OCI-LY7 (cell line): ENCODE data around the gene SCN10A. TPM values are rescaled to one million over a fixed set of nuclear protein-coding genes. Genes with fewer than 3 reads are reported as not detected.

Experiments used
- BruUV-seq: library from RNA; stranded (reverse); fragments of 400-500 nt; replicated peaks from 2 replicates; lab custom pipeline; 2021; lab: Mats Ljungman, UMichigan
- CTCF ChIA-PET: fragments of 300-600 bp; sonication (Branson Sonifier 250); formaldehyde crosslinking; loops from one replicate; lab custom pipeline; 2022; ENCODE audit warnings: antibody characterized with exemption; ENCODE audit not compliant: unreplicated experiment; lab: Charles Lee
- POLR2A ChIA-PET: fragments of 300-600 bp; sonication (Branson Sonifier 250); formaldehyde crosslinking; loops from one replicate; lab custom pipeline; 2022; ENCODE audit warnings: antibody characterized with exemption; lab: Charles Lee
- DNase-seq: peaks from one replicate; pipeline ENCODE4 v3.0.0-alpha.2; 2015; ENCODE audit warnings: low spot score
- H2AFZ ChIP-seq: fragments of 200-600 bp; sonication (generic), shearing (Covaris generic); 2 replicates; pipeline ENCODE4 v1.6.1; 2014; ENCODE audit warnings: mild to moderate bottlenecking, antibody characterized with exemption, low read length, moderate library complexity
- H3K27ac ChIP-seq: fragments of 200-600 bp; sonication (generic); 2 replicates; pipeline ENCODE4 v1.5.1; 2014; ENCODE audit warnings: mixed run types, low read depth, mild to moderate bottlenecking, moderate library complexity, low read length, inconsistent platforms; ENCODE audit not compliant: poor library complexity, severe bottlenecking
- H3K36me3 ChIP-seq: fragments of 200-600 bp; sonication (generic); 2 replicates; pipeline ENCODE4 v1.6.1; 2014; ENCODE audit warnings: mild to moderate bottlenecking, antibody characterized with exemption, low read length, moderate library complexity, mixed read lengths; ENCODE audit not compliant: insufficient read depth
- H3K4me1 ChIP-seq: fragments of 200-600 bp; sonication (generic); 2 replicates; pipeline ENCODE4 v1.5.1; 2014; ENCODE audit warnings: mild to moderate bottlenecking, low read length; ENCODE audit not compliant: insufficient read depth, poor library complexity, severe bottlenecking
- H3K4me2 ChIP-seq: fragments of 200-600 bp; sonication (generic); 2 replicates; pipeline ENCODE4 v1.6.1; 2014; ENCODE audit warnings: mild to moderate bottlenecking, low read length
- H3K4me3 ChIP-seq: fragments of 200-600 bp; sonication (generic); 2 replicates; pipeline ENCODE4 v1.5.1; 2014; ENCODE audit warnings: mild to moderate bottlenecking, low read depth, low read length; ENCODE audit not compliant: poor library complexity, severe bottlenecking
- H3K79me2 ChIP-seq: fragments of 200-600 bp; sonication (generic); 2 replicates; pipeline ENCODE4 v1.6.1; 2016; ENCODE audit warnings: low read depth, mild to moderate bottlenecking, low read length, moderate library complexity, mixed read lengths; ENCODE audit not compliant: insufficient read depth
- H3K9me2 ChIP-seq: fragments of 200-600 bp; sonication (generic); 2 replicates; pipeline ENCODE4 v1.6.1; 2016; ENCODE audit warnings: mild to moderate bottlenecking, low read length, mixed read lengths; ENCODE audit not compliant: insufficient read depth
- H3K9me3 ChIP-seq: fragments of 200-600 bp; sonication (generic); 2 replicates; pipeline ENCODE4 v1.6.1; 2014; ENCODE audit warnings: mild to moderate bottlenecking, mixed run types, low read length, mixed read lengths
- H4K20me1 ChIP-seq: fragments of 200-600 bp; sonication (generic); 2 replicates; pipeline ENCODE4 v1.6.1; 2014; ENCODE audit warnings: mild to moderate bottlenecking, antibody characterized with exemption, low read length, moderate library complexity, mixed read lengths; ENCODE audit not compliant: insufficient read depth
- CTCF ChIP-seq: fragments of 200-600 bp; sonication (generic); conservative IDR thresholded peaks from 2 replicates; pipeline ENCODE4 v1.5.1; 2014; ENCODE audit warnings: mild to moderate bottlenecking, antibody characterized with exemption, low read length, moderate library complexity, mixed read lengths
- EZH2phosphoT487 ChIP-seq: fragments of 200-600 bp; sonication (generic); IDR thresholded peaks from 2 replicates; pipeline ENCODE4 v1.6.1; 2018; ENCODE audit warnings: low read depth, borderline replicate concordance, mild to moderate bottlenecking, mixed run types, antibody characterized with exemption, low read length, moderate library complexity, mixed read lengths
- intact Hi-C: fragments of 100-400 bp; cut with micrococcal nuclease; formaldehyde crosslinking; loops from one replicate; pipeline ENCODE4 v1.10.0; 2022; ENCODE audit not compliant: unreplicated experiment
- total RNA-seq, 2 experiments: library from RNA; depleted of rRNA in 1 of 2; stranded (reverse); fragments of >200 nt in 1 of 2; shearing (Covaris generic) in 1 of 2; gene quantifications; 2 replicates each; pipeline ENCODE4 v1.2.3, GENCODE V29; 2014 to 2022

The SCN10A gene
- total RNA-seq, 2 experiments from 2014 or later = not detected

- Histone ChIP-seq H3K79me2 (no peaks in the 10 kb centered on the region), H4K20me1 (no peaks in the 10 kb centered on the region), H3K4me2 (no peak overlapping the region), H3K4me1 (no peaks in the 10 kb centered on the region), H3K36me3 (no peaks in the 10 kb centered on the region), H3K4me3 (no peak overlapping the region), H3K9me3 (no peaks in the 10 kb centered on the region), H2AFZ (no peak overlapping the region), H3K9me2 (no peaks in the 10 kb centered on the region), H3K27ac (no peak overlapping the region)
- ChIA-PET CTCF (no interaction called here), POLR2A (no interaction called here)
- intact Hi-C loops = no loop called here
- no TSS peak for BruUV-seq
- no peak for DNase-seq
- TF ChIP-seq CTCF (no peak), EZH2phosphoT487 (no peak)
Observed at GRCh38 chr3:38717355-38718240, 98.4 kb downstream of the SCN10A start.

- Histone ChIP-seq H3K4me2 (no peak overlapping the region), H4K20me1 (no peaks in the 10 kb centered on the region), H3K9me3 (no peaks in the 10 kb centered on the region), H3K36me3 (no peaks in the 10 kb centered on the region), H3K4me3 (no peak overlapping the region), H3K27ac (no peak overlapping the region), H2AFZ (no peak overlapping the region), H3K4me1 (no peaks in the 10 kb centered on the region), H3K79me2 (no peaks in the 10 kb centered on the region), H3K9me2 (no peaks in the 10 kb centered on the region)
- TF ChIP-seq EZH2phosphoT487 = no peak
- TF ChIP-seq CTCF = no peak
- DNase-seq = no peak
- intact Hi-C loops = no loop called here
- ChIA-PET CTCF (no interaction called here), POLR2A (no interaction called here)
- no TSS peak for BruUV-seq
Observed at GRCh38 chr3:38713121-38713520, 102.9 kb downstream of the SCN10A start.

GRCh38 chr3:38711321-38711720, 104.7 kb downstream of the SCN10A start:
- H3K4me3 ChIP-seq = no peak overlapping the region
- no peak overlapping the region for H3K4me2 ChIP-seq
- ChIA-PET CTCF (no interaction called here), POLR2A (no interaction called here)
- H3K9me3 ChIP-seq = no peaks in the 10 kb centered on the region
- H2AFZ ChIP-seq = no peak overlapping the region
- no peak for DNase-seq
- no peaks in the 10 kb centered on the region for H3K9me2 ChIP-seq
- H3K4me1 ChIP-seq = no peaks in the 10 kb centered on the region
- BruUV-seq = no TSS peak
- no peaks in the 10 kb centered on the region for H4K20me1 ChIP-seq
- no peak for TF ChIP-seq EZH2phosphoT487
- H3K27ac ChIP-seq = no peak overlapping the region
- H3K79me2 ChIP-seq = no peaks in the 10 kb centered on the region
- intact Hi-C loops = no loop called here
- H3K36me3 ChIP-seq = no peaks in the 10 kb centered on the region
